ENCODE measurements around the gene RAD51.
"Not testable (repeated sequence)": the region's sequence is repeated elsewhere in the genome, so short reads cannot be mapped to it uniquely, and the experiment has no call there.

RAD51 gene

DNA sequence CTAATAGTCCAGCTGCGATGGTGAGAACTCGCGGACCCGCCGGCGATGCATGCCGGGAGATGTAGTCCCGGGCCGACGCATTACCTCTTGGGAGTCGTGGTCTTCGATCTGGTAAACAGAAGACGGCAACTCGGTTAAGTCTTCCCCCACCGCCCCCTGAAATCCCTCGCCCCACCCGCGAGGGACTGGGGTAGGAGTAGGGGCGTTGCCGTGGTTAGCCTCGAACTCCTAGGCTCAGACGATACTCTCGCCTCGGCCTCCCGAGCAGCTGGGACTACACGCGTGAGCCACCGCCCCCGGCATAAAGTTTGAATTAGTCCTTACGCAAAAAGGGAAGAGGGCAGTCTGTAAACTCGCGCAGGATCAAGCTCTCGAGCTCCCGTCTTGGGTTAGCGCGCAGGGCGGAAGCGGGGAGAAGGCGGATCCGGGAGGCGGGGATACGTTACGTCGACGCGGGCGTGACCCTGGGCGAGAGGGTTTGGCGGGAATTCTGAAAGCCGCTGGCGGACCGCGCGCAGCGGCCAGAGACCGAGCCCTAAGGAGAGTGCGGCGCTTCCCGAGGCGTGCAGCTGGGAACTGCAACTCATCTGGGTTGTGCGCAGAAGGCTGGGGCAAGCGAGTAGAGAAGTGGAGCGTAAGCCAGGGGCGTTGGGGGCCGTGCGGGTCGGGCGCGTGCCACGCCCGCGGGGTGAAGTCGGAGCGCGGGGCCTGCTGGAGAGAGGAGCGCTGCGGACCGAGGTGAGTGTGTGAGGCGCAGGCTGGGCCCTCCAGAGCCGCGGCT lies at the start of gene RAD51:
Gene RAD51 (plus strand): TSS at position 487 of the 781 bp plus-strand sequence. CDS start 3,585 bp downstream, outside the sequence.
- peak; percentile 97 for DNase-seq

GRCh38 chr15:40647523-40647922 lies 47.5 kb upstream of the RAD51 start:
- DNase-seq, result no peak

GRCh38 chr15:40650479-40650878 lies 44.5 kb upstream of the RAD51 start:
- DNase-seq, result no peak

GRCh38 chr15:40660686-40661085 lies 34.3 kb upstream of the RAD51 start:
- DNase-seq, result no peak

DNA sequence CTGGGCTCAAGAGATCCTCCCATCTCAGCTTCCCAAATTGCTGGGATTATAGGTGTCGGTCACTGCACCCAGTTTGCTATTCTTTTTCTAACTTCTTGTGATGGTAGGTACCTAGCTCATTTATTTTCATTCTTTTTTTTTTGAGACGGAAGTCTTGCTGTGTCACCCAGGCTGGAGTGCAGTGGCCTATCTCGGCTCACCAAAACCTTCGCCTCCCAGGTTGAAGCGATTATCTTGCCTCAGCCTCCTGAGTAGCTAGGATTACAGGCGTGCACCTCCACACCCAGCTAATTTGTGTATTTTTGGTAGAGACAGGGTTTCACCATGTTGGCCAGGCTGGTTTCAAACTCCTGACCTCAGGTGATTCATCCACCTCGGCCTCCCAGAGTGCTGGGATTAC lies 30.1 kb upstream of the RAD51 start:
- no peak for DNase-seq

DNA sequence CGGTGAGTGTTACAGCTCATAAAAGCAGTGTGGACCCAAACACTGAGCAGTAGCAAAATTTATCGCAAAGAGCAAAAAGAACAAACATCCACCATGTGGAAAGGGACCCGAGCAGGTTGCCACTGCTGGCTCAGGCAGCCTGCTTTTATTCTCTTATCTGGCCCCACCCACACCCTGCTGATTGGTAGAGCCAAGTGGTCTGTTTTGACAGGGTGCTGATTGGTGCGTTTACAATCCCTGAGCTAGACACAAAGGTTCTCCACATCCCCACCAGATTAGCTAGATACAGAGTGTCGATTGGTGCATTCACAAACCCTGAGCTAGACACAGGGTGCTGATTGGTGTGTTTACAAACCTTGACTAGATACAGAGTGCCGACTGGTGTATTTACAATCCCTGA lies 18.7 kb upstream of the RAD51 start:
- not testable (repeated sequence) for DNase-seq

- not testable (repeated sequence) for DNase-seq
Observed at GRCh38 chr15:40676906-40677305, 18.1 kb upstream of the RAD51 start.

DNA sequence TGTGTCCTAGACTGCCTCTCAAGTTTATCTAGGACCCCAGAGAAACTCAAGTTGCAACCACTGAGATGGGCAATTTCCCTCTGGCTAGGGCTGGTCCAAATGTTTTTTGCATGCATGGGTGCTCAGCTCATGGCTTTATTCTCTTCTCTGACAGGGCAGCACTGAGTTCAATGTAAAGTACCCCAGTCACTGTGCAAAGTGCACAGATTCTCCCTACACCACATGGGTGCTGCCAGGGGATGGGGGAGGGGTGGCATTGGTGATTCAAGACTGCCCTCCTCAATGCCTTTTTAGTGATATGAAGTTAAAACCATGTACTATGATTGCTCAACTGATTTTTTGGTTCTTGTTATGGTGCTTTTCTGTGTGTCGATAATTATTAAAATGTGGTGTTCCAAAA lies 14.8 kb upstream of the RAD51 start:
- DNase-seq, result no peak

- DNase-seq, result not testable (repeated sequence)
Observed at GRCh38 chr15:40680959-40681358, 14.0 kb upstream of the RAD51 start.

- no peak for DNase-seq
Observed at GRCh38 chr15:40684381-40684780, 10.6 kb upstream of the RAD51 start.

- no peak for DNase-seq
Observed at GRCh38 chr15:40685376-40685775, 9.6 kb upstream of the RAD51 start.

GRCh38 chr15:40688932-40689799 lies 5.8 kb upstream of the RAD51 start:
- DNase-seq, result no peak

DNA sequence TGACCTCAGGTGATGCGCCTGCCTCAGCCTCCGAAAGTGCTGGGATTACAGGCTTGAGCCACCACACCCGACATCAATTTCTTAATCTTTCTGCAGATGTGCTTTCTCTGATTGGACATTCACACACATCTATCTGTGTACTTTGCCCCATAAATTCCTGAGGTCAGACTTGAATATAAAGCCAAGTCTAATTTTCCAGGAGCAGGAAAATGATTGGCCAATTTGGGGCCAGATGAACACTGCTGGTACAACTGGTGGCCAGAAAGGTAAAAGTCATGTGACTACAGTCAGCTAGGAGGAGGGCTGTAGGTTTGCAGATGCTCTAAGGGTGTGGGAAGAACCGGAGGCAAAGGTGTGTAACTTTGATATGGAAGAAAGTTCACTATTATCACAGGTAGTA lies 3.2 kb upstream of the RAD51 start:
- DNase-seq, result no peak

GRCh38 chr15:40693904-40694687 lies 878 bp upstream of the RAD51 start:
- DNase-seq, result no peak

DNA sequence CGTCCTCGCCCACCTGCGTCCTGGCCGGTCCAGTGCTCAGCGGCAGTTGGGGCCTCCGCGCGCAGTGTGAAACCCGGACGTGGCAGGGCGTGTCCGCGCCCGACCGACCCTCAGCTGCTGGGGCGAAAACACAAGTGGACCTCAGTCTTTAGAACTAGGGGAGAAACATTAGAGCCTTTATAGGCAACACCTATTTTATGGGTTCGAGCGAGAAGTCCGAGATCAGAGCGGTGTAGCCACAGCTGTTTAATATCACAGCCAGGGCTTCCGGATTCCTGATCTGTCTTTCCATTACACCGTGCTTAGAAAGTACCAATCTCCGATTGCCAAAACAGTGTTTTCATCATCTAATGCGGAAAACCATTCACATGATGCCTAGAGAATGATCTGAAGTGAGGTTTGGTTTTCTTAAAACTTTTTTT lies 506 bp downstream of the RAD51 start:
- no peak for DNase-seq

- no peak for DNase-seq
Observed at GRCh38 chr15:40696228-40696627, 1.3 kb downstream of the RAD51 start.

DNA sequence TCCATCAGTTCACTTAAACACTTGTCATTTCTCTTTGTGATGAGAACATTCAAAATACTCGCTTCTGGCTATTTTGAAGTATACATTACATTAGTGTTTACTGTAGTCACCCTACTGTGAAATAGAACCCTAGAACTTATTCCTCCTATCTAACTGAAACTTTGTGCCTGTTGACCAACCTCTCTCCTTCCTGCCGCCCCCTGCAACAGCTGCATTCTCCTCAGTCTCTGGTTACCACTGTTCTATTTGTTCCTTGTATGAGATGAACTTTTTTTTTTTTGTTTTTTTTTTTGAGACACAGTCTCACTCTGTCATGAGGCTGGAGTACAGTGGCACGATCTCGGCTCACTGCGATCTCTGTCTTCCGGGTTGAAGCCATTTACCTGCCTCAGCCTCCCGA lies 2.9 kb downstream of the RAD51 start:
- DNase-seq, result no peak

DNA sequence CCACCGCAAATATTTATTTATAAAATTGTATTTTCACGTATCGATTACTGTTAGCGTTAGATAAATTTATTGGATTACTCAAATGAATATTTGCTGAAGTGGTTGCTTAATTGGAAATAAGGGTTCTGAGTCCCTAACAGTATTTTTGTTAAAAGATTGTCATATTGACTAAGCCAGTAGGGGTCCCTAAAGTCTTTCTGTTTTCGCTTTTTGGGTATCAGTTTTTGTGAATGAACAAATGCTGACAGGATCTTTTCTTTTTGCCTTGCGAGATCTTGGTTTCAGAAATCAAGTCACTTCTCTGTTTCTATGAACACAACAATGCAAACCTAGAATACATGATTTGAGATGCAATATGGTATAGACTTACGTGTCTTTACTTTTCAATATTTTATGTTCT lies 7.1 kb downstream of the RAD51 start:
- DNase-seq, result no peak

DNA sequence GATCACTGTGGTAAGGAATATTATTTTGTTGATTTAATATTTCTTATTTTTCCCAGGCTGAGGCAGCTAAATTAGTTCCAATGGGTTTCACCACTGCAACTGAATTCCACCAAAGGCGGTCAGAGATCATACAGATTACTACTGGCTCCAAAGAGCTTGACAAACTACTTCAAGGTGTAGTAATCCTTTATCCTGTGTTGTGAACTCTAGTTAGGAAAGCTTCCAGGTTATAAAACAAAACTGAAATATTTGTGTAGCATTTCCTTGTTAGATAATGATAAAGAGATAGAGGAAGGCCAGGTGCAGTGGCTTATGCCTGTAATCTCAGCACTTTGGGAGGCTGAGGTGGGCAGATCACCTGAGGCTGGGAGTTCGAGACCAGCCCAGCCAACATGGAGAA lies 11.1 kb downstream of the RAD51 start:
- no peak for DNase-seq

- no peak for DNase-seq
Observed at GRCh38 chr15:40714144-40714543, 19.2 kb downstream of the RAD51 start.

GRCh38 chr15:40716165-40716564 lies 21.2 kb downstream of the RAD51 start:
- DNase-seq, result no peak

- DNase-seq, result no peak
Observed at GRCh38 chr15:40721701-40722100, 26.7 kb downstream of the RAD51 start.

GRCh38 chr15:40722354-40722753 lies 27.4 kb downstream of the RAD51 start:
- DNase-seq, result no peak

Measured in activated effector memory CD4-positive, alpha-beta T cell treated with anti-CD3 and anti-CD28 coated beads, Interleukin-2, amount 50 U/mL, for 16 hours (primary cell).